K562 (cell line): ENCODE measurements around the gene ZDHHC17. TPM values are rescaled to one million over a fixed set of nuclear protein-coding genes. Genes with fewer than 3 reads are reported as not detected.

ENCODE experiments used
- ATAC-seq: fragments of 200-7000 bp; cut with Tn5 transposase; 3 replicates; pipeline ENCODE4 v1.9.1; 2020; ENCODE audit warnings: moderate library complexity
- BruUV-seq: library from RNA; stranded (reverse); fragments of 400-500 nt; replicated peaks from 2 replicates; lab custom pipeline; 2021; lab: Mats Ljungman, UMichigan
- CTCF ChIA-PET: fragments of 300-600 bp; formaldehyde crosslinking; extraction: SDS; loops from one replicate; lab custom pipeline; 2021; ENCODE audit warnings: low intra/inter-chr PET ratio; lab: Yijun Ruan, JAX
- POLR2A ChIA-PET: fragments of 300-600, 350-650 bp; sonication (Branson Sonifier 250); formaldehyde crosslinking; extraction: SDS; loops from one replicate; lab custom pipeline; 2021; ENCODE audit warnings: antibody characterized with exemption, inconsistent platforms; lab: Yijun Ruan, JAX
- DNase-seq, 4 experiments: peaks; one replicate each; pipeline versions ENCODE4 v3.0.0 to v3.0.0-alpha.2; 2011 to 2018; ENCODE audit warnings: low spot score in 3 of 4, mixed read lengths in 3 of 4; ENCODE audit errors: extremely low read depth in 1 of 4
- FAIRE-seq: peaks from 2 replicates; lab custom pipeline; 2011; peaks lifted over from hg19 to GRCh38; lab: Jason Lieb, UNC
- H2AFZ ChIP-seq: 2 replicates; pipeline ENCODE4 v1.6.0; 2011; ENCODE audit warnings: low read depth, low read length, control low read depth, inconsistent platforms
- H3K27ac ChIP-seq: fragments of 200-600 bp; 3 replicates; pipeline ENCODE4 v1.8.0; 2011; ENCODE audit warnings: low read depth, mild to moderate bottlenecking, control low read depth, inconsistent platforms, low read length, moderate library complexity, mixed read lengths; ENCODE audit errors: extremely low read depth
- H3K27me3 ChIP-seq, 2 experiments: fragments of 300-600 bp in 1 of 2; 2 replicates in 1 of 2; 3 replicates in 1 of 2; pipeline versions ENCODE4 v1.6.0 to v1.8.0; 2011; ENCODE audit warnings: inconsistent platforms in 2 of 2, low read length in 2 of 2, mild to moderate bottlenecking in 1 of 2, mixed read lengths in 1 of 2, moderate library complexity in 1 of 2; ENCODE audit not compliant: control insufficient read depth in 2 of 2, insufficient read depth in 2 of 2
- H3K36me3 ChIP-seq: fragments of 300-600 bp; 3 replicates; pipeline ENCODE4 v1.8.0; 2011; ENCODE audit warnings: mild to moderate bottlenecking, low read length, inconsistent platforms; ENCODE audit not compliant: control insufficient read depth, insufficient read depth
- H3K4me1 ChIP-seq, 2 experiments: fragments of 200-600 bp in 1 of 2; replicated peaks in 1 of 2; 2 replicates in 1 of 2; 3 replicates in 1 of 2; pipeline versions ENCODE4 v1.5.1 to v1.8.0; 2011; ENCODE audit warnings: inconsistent platforms in 2 of 2, low read length in 2 of 2, mild to moderate bottlenecking in 1 of 2, mixed read lengths in 1 of 2, moderate library complexity in 1 of 2; ENCODE audit not compliant: control insufficient read depth in 2 of 2, insufficient read depth in 2 of 2
- H3K4me2 ChIP-seq: 2 replicates; pipeline ENCODE4 v1.6.1; 2011; ENCODE audit warnings: low read length, control low read depth, inconsistent platforms, mixed read lengths; ENCODE audit not compliant: insufficient read depth
- H3K4me3 ChIP-seq: fragments of 200-600 bp; sonication (generic), shearing (Covaris generic); 2 replicates; pipeline ENCODE4 v1.5.1; 2016; ENCODE audit warnings: control low read depth, inconsistent platforms
- H3K79me2 ChIP-seq: fragments of 200-600 bp; 3 replicates; pipeline ENCODE4 v1.8.0; 2011; ENCODE audit warnings: low read length, inconsistent platforms; ENCODE audit not compliant: control insufficient read depth, insufficient read depth
- H3K9ac ChIP-seq, 2 experiments: 2 replicates each; pipeline versions ENCODE4 v1.6.0 to v1.6.1; 2011; ENCODE audit warnings: low read depth in 2 of 2, low read length in 2 of 2, control low read depth in 1 of 2, inconsistent platforms in 1 of 2, mild to moderate bottlenecking in 1 of 2, mixed read lengths in 1 of 2; ENCODE audit not compliant: insufficient read depth in 1 of 2
- H3K9me1 ChIP-seq: one replicate; pipeline ENCODE4 v1.6.0; 2011; ENCODE audit warnings: inconsistent platforms, mild to moderate bottlenecking, low read length, moderate library complexity; ENCODE audit not compliant: control insufficient read depth, insufficient read depth
- H3K9me3 ChIP-seq: replicated peaks from 2 replicates; pipeline ENCODE4 v1.5.1; 2011; ENCODE audit warnings: low read depth, low read length, inconsistent platforms; ENCODE audit not compliant: control insufficient read depth, insufficient read depth
- H4K20me1 ChIP-seq: replicated peaks from 2 replicates; pipeline ENCODE4 v1.6.1; 2011; ENCODE audit warnings: low read length, inconsistent platforms, mixed read lengths; ENCODE audit not compliant: control insufficient read depth, insufficient read depth
- CBX2 ChIP-seq: fragments of 200-600 bp; sonication (generic); IDR thresholded peaks from one replicate; pipeline ENCODE4 v1.6.1; 2012; ENCODE audit warnings: mild to moderate bottlenecking, low read length, inconsistent platforms; ENCODE audit not compliant: insufficient read depth, poor library complexity, severe bottlenecking
- NR1H2 ChIP-seq: sonication (generic); formaldehyde crosslinking; IDR thresholded peaks from 2 replicates; pipeline ENCODE4 v1.4.0; 2020; ENCODE audit warnings: mild to moderate bottlenecking, missing genetic modification reagents
- NR2C1 ChIP-seq, 2 experiments: fragments of 450-650 bp; IDR thresholded peaks; 2 replicates each; pipeline ENCODE4 v1.6.1; 2017; ENCODE audit warnings: mild to moderate bottlenecking in 2 of 2, antibody characterized with exemption in 1 of 2, inconsistent platforms in 1 of 2, missing compliant biosample characterization in 1 of 2, missing genetic modification characterization in 1 of 2
- PBX2 ChIP-seq, 2 experiments: IDR thresholded peaks in 1 of 2; conservative IDR thresholded peaks in 1 of 2; 2 replicates each; pipeline ENCODE4 v1.6.1; 2016; ENCODE audit warnings: low read depth in 2 of 2, mild to moderate bottlenecking in 1 of 2, missing compliant biosample characterization in 1 of 2, missing genetic modification characterization in 1 of 2, moderate library complexity in 1 of 2
- TEAD4 ChIP-seq, 2 experiments: sonication (generic) in 1 of 2; formaldehyde crosslinking in 1 of 2; IDR thresholded peaks; 2 replicates each; pipeline versions ENCODE4 v1.6.1 to v1.8.0; 2012 to 2022; ENCODE audit warnings: borderline replicate concordance in 1 of 2, inconsistent platforms in 1 of 2, low read length in 1 of 2, mild to moderate bottlenecking in 1 of 2, missing genetic modification reagents in 1 of 2
- ZNF134 ChIP-seq: fragments of 250-450 bp; sonication (Bioruptor Pico); conservative IDR thresholded peaks from 2 replicates; pipeline ENCODE4 v1.4.0; 2020
- ZNF316 ChIP-seq: fragments of 450-650 bp; IDR thresholded peaks from 2 replicates; pipeline ENCODE4 v1.6.1; 2016
- WGBS: fragments of 100-300 bp; shearing (Covaris generic); methylation state at CpG from one replicate; pipeline ENCODE4 v1.1.6; 2016; ENCODE audit warnings: low coverage, mixed read lengths; ENCODE audit not compliant: insufficient coverage; ENCODE audit errors: missing lambda C conversion rate; 5-methylcytosine and 5-hydroxymethylcytosine counted together
- in situ Hi-C: fragments of 300-500 bp; cut with MboI; formaldehyde crosslinking; loops from 4 replicates; pipeline ENCODE4 v1.15.0; 2018; ENCODE audit warnings: inconsistent platforms, mixed read lengths
- intact Hi-C: fragments of 100-400 bp; cut with micrococcal nuclease; formaldehyde crosslinking; loops from 2 replicates; pipeline ENCODE4 v1.14.2; 2022
- polyA plus RNA-seq, 8 experiments: library from polyadenylated mRNA; depleted of rRNA in 4 of 8; stranded (reverse) in 5 of 8; unstranded in 3 of 8; fragments of >200 nt; fragmentation: Nextera tagmentation in 2 of 8; fragmentation: Illumina TruSeq in 1 of 8; extraction: Ambion mirVana in 2 of 8; extraction: Trizol in 1 of 8; gene quantifications; 2 replicates each; pipeline versions ENCODE4 v1.2.1 to v1.2.3, GENCODE V29; 2011 to 2014; ENCODE audit warnings: inconsistent platforms in 1 of 8, missing spikeins in 1 of 8
- total RNA-seq, 7 experiments: library from RNA; depleted of rRNA in 6 of 7; stranded (reverse); fragments of >200 nt in 6 of 7; fragmentation: Illumina TruSeq in 2 of 7; extraction: Trizol in 2 of 7; gene quantifications; 2 replicates each; pipeline versions ENCODE4 v1.2.1 to v1.2.3, GENCODE V29; 2011 to 2021; ENCODE audit warnings: low replicate concordance in 1 of 7
- TF ChIP-seq, protein P1 (sequence below): fragments of 250-450 bp; sonication (Bioruptor Pico); IDR thresholded peaks from 2 replicates; pipeline ENCODE4 v1.4.0; 2020; ENCODE audit warnings: mild to moderate bottlenecking, moderate library complexity

The ZDHHC17 gene
- total and polyA plus RNA-seq, 9 of the 15 experiments (the other 6 are each of a cell fraction or from before 2014, with no cell fraction given), result 6.7 to 66.0 (median 27.5) TPM

GRCh38 chr12:76763746-76764675, at the start of gene ZDHHC17 (continued):
- TF ChIP-seq NR2C1 (IDR thresholded peaks at IDR 0.05), result no peak
- TF ChIP-seq NR2C1 (tag; IDR thresholded peaks at IDR 0.05), result peak; percentile 39; the same call in 1 of the 2 replicates
- TF ChIP-seq NR1H2, result no peak
- peak; percentile 29; the same call in 1 of the 2 replicates for TF ChIP-seq TEAD4 (IDR thresholded peaks at IDR 0.05; ENCODE audit: low read length)
- no peak for TF ChIP-seq TEAD4 (CRISPR knock-in tag; IDR thresholded peaks at IDR 0.05; ENCODE audit: borderline replicate concordance)
- no peak for TF ChIP-seq CBX2

DNA sequence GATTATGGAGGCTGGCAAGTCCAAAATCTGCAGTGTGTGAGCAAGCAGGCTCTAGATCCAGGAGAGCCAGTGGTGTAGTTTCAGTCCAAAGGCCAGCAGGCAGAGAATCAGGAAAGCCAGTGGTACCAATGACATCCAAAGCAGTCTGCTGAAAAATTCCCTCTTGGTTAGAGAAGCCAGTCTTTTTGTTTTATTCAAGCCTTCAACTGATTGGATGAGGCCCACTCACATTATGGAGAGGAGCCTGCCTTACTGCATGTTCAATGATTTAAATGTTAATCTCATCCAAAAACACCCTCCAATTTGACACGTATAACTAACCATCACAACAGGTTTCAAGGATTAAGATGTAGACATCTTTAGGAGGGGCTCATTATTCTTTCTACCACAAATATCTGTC, 49.5 kb upstream of the ZDHHC17 start:
- no TSS peak for BruUV-seq

More for the DNA sequence above, 49.5 kb upstream of the ZDHHC17 start:
- H3K9ac ChIP-seq, result no peak overlapping the region
- WGBS, result 6% methylated on average over 1 of the region's 1 CpG
- no peak overlapping the region for H3K4me3 ChIP-seq
- in situ Hi-C loops, result no loop called here
- H3K4me1 ChIP-seq, result no peaks in the 10 kb centered on the region
- peaks cover 0 to 8% of the 10 kb centered on the region in 2 experiments; a peak in 1 of 5 replicates for H3K27me3 ChIP-seq
- intact Hi-C loops, result no loop called here
- no peaks in the 10 kb centered on the region for H3K79me2 ChIP-seq
- DNase-seq (no peak), FAIRE-seq (peak; percentile 42), ATAC-seq (no peak)
- no peaks in the 10 kb centered on the region for H3K9me1 ChIP-seq
- peak; percentile 75 for TF ChIP-seq ZNF134 (CRISPR knock-in tag)
- TF ChIP-seq PBX2 (CRISPR knock-in tag; IDR thresholded peaks at IDR 0.05; ENCODE audit: low read depth), result no peak
- no peak for TF ChIP-seq PBX2 (tag; conservative IDR thresholded peaks at IDR 0.05; ENCODE audit: low read depth)
- TF ChIP-seq, protein P1, sequence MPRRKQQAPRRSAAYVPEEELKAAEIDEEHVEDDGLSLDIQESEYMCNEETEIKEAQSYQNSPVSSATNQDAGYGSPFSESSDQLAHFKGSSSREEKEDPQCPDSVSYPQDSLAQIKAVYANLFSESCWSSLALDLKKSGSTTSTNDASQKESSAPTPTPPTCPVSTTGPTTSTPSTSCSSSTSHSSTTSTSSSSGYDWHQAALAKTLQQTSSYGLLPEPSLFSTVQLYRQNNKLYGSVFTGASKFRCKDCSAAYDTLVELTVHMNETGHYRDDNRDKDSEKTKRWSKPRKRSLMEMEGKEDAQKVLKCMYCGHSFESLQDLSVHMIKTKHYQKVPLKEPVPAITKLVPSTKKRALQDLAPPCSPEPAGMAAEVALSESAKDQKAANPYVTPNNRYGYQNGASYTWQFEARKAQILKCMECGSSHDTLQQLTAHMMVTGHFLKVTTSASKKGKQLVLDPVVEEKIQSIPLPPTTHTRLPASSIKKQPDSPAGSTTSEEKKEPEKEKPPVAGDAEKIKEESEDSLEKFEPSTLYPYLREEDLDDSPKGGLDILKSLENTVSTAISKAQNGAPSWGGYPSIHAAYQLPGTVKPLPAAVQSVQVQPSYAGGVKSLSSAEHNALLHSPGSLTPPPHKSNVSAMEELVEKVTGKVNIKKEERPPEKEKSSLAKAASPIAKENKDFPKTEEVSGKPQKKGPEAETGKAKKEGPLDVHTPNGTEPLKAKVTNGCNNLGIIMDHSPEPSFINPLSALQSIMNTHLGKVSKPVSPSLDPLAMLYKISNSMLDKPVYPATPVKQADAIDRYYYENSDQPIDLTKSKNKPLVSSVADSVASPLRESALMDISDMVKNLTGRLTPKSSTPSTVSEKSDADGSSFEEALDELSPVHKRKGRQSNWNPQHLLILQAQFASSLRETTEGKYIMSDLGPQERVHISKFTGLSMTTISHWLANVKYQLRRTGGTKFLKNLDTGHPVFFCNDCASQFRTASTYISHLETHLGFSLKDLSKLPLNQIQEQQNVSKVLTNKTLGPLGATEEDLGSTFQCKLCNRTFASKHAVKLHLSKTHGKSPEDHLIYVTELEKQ, result no peak
- no peak for TF ChIP-seq ZNF316
- no peak overlapping the region for H2AFZ ChIP-seq
- H3K36me3 ChIP-seq, result no peaks in the 10 kb centered on the region
- no peak overlapping the region for H3K4me2 ChIP-seq
- no peaks in the 10 kb centered on the region for H3K9me3 ChIP-seq
- no peaks in the 10 kb centered on the region for H4K20me1 ChIP-seq
- POLR2A ChIA-PET, result no interaction called here
- CTCF ChIA-PET, result no interaction called here
- H3K27ac ChIP-seq, result no peak overlapping the region
